ENCODE measurements around the gene CEP350.

CEP350 gene, protein sequence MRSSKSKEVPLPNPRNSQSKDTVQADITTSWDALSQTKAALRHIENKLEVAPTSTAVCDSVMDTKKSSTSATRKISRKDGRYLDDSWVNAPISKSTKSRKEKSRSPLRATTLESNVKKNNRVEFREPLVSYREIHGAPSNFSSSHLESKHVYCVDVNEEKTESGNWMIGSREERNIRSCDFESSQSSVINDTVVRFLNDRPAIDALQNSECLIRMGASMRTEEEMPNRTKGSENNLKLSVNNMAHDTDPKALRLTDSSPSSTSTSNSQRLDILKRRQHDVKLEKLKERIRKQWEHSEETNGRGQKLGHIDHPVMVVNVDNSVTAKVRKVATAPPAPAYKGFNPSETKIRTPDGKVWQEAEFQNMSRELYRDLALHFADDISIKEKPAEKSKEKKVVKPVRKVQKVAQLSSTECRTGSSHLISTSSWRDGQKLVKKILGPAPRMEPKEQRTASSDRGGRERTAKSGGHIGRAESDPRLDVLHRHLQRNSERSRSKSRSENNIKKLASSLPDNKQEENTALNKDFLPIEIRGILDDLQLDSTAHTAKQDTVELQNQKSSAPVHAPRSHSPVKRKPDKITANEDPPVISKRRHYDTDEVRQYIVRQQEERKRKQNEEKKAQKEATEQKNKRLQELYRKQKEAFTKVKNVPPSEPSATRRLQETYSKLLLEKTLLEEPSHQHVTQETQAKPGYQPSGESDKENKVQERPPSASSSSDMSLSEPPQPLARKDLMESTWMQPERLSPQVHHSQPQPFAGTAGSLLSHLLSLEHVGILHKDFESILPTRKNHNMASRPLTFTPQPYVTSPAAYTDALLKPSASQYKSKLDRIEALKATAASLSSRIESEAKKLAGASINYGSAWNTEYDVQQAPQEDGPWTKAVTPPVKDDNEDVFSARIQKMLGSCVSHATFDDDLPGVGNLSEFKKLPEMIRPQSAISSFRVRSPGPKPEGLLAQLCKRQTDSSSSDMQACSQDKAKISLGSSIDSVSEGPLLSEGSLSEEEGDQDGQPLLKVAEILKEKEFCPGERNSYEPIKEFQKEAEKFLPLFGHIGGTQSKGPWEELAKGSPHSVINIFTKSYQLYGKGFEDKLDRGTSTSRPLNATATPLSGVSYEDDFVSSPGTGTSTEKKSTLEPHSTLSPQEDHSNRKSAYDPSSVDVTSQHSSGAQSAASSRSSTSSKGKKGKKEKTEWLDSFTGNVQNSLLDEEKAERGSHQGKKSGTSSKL (N-terminal part only)

DNA sequence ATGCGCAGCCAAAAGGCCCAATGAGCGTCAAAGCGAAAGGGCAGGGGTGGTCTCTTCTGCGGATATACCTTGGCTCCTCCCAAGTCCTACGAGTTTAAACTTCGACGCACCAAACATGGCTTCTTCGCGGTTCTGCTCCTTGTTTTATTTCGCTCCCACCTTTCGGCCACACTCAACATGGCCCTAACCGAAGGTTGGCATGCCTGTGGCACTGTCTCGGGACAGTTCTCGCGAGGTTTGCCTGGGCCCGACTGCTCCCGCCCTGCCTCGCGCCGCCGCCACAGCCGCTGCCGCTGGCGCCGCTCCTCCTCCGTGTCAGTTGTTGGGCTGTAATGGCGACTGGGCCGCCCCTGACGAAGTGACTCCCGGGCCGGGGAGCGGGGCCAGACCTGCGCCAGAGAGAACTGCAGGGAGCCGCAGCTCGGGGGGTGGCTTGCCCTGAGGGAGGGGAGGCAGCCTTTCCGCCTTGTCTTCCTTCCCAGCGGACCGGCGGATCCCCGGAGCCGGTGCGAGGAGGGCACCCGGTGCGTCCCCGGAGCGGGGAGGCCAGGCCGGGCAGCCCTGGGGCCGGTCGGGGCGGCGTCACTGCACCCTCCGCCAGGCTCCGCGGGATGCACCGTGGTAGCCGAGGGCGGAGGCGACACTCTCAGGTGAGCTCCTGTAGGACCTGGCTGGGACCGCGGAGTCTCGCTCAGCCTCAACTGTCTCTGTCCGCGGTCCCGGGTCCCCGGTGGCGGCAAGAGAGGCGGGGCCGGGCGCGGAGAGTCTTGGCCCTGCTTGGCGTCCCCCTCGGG, at the start of gene CEP350:
TSS of gene CEP350 (plus strand) at position 318 of the 794 bp plus-strand sequence. CDS start 31,372 bp downstream, outside the sequence.
- Histone ChIP-seq H3K27ac (peak within 1 kb of the TSS; percentile 97), H3K27me3 (no peaks in the 10 kb centered on the region), H3K4me1 (peaks cover 30% of the 10 kb centered on the region), H3K9me3 (no peaks in the 10 kb centered on the region), H3K4me2 (peak within 1 kb of the TSS; percentile 81), H3K36me3 (peaks cover 5% of the 10 kb centered on the region; the same call in 1 of the 2 replicates), H4K20me1 (peaks cover 49% of the 10 kb centered on the region), H3K9ac (peak within 1 kb of the TSS; percentile 99), H3K4me3 (peak within 1 kb of the TSS; percentile 98)
- no peak for TF ChIP-seq Cebpa-rat (IDR thresholded peaks at IDR 0.05)

DNA sequence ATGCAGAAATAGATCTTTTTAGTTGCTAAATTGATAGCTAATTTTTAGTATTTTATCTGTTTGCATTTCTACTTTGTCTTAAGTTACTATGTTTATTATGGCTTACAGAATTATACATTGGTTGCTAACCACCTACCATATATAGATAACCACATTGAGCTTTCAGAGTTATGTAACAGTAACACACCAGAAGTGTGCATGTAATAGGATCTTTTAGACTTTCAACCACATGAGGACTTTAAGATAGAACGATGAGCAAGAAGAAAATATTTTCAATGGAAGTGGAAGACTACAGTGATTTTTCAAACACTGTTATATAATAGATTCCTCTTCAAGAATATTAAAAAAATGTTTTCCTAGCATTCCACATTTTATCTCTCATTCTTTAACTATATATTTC, 43.7 kb upstream of the CEP350 start:
- H3K36me3 ChIP-seq: peaks cover 74% of the 10 kb centered on the region
- TF ChIP-seq Cebpa-rat (IDR thresholded peaks at IDR 0.05): no peak
- H3K4me3 ChIP-seq: no peak overlapping the region
- H3K9me3 ChIP-seq: no peaks in the 10 kb centered on the region
- H3K9ac ChIP-seq: no peak overlapping the region
- no peak overlapping the region for H3K4me2 ChIP-seq
- H4K20me1 ChIP-seq: no peaks in the 10 kb centered on the region
- no peak overlapping the region for H3K27ac ChIP-seq
- H3K27me3 ChIP-seq: no peaks in the 10 kb centered on the region
- H3K4me1 ChIP-seq: no peaks in the 10 kb centered on the region

DNA sequence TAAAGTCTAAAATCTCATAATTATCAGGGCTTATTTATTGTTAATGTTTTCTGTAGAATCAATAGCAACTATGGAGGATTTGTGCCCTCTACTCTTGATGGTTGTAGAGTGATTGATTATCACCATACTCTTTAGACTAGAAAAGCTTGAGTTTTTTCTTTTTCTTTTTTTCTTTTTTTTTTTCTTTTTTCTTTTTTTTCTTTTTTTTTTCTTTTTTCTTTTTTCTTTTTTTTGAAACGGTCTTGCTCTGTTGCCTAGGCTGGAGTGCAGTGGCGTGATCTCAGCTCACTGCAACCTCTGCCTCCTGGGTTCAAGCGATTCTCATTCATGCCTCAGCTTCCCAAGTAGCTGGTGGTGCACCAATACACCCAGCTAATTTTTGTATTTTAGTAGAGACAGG, 42.8 kb upstream of the CEP350 start:
- no peak overlapping the region for H3K9ac ChIP-seq
- TF ChIP-seq Cebpa-rat (IDR thresholded peaks at IDR 0.05): no peak
- H4K20me1 ChIP-seq: no peaks in the 10 kb centered on the region
- H3K4me1 ChIP-seq: no peaks in the 10 kb centered on the region
- H3K27me3 ChIP-seq: no peaks in the 10 kb centered on the region
- no peak overlapping the region for H3K4me3 ChIP-seq
- no peak overlapping the region for H3K27ac ChIP-seq
- peaks cover 77% of the 10 kb centered on the region for H3K36me3 ChIP-seq
- H3K4me2 ChIP-seq: no peak overlapping the region
- no peaks in the 10 kb centered on the region for H3K9me3 ChIP-seq

DNA sequence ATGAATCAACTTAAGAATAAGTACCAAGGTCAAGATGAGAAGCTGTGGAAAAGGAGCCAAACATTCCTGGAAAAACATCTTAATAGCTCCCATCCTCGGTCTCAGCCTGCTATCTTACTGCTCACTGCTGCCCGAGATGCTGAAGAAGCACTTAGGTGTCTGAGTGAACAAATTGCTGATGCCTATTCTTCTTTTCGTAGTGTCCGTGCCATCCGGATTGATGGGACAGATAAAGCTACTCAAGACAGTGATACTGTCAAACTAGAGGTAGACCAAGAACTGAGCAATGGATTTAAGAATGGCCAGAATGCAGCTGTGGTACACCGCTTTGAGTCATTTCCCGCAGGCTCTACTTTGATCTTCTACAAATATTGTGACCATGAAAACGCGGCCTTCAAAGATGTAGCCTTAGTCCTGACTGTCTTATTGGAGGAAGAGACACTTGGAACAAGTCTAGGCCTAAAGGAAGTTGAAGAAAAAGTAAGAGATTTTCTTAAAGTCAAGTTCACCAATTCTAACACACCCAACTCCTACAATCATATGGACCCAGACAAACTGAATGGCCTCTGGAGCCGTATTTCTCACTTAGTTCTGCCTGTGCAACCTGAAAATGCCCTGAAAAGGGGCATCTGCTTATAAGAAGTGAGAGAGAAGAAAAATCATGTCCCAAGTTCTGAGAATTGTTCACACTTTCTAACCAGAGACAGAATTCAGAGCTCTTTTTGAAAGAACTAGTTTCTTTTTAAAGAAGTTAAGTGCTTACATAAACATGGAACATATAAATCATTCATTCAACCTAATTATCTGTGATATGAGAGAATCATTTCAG, 36.8 kb upstream of the CEP350 start:
- TF ChIP-seq Cebpa-rat (IDR thresholded peaks at IDR 0.05): no peak
- no peak overlapping the region for H3K4me3 ChIP-seq
- no peaks in the 10 kb centered on the region for H3K9me3 ChIP-seq
- H3K27me3 ChIP-seq: no peaks in the 10 kb centered on the region
- no peaks in the 10 kb centered on the region for H4K20me1 ChIP-seq
- H3K9ac ChIP-seq: no peak overlapping the region
- H3K4me1 ChIP-seq: no peaks in the 10 kb centered on the region
- no peak overlapping the region for H3K27ac ChIP-seq
- H3K4me2 ChIP-seq: no peak overlapping the region
- H3K36me3 ChIP-seq: peaks cover 84% of the 10 kb centered on the region

DNA sequence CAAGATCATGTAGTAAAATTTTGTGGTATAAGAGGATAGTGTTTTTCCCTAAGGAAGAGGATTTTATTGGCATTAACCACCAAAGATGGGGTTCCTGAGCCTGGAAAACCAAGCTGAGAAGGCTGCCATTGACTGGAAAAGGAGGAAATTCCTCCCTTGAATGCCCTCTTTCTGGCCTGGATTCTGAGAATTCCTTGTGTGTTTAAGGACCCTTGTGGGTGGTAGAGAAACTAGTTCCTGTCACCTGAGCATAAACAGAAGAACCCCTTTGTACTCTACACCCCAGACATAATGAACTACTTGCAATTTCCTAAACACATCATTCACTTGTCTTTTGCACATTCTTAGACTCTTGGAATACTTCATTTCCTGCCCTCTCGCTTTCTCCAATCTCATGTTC, 33.1 kb upstream of the CEP350 start:
- H3K27ac ChIP-seq: no peak overlapping the region
- no peaks in the 10 kb centered on the region for H3K4me1 ChIP-seq
- peaks cover 53% of the 10 kb centered on the region for H3K36me3 ChIP-seq
- no peaks in the 10 kb centered on the region for H3K9me3 ChIP-seq
- H3K4me2 ChIP-seq: no peak overlapping the region
- no peak for TF ChIP-seq Cebpa-rat (IDR thresholded peaks at IDR 0.05)
- no peaks in the 10 kb centered on the region for H4K20me1 ChIP-seq
- H3K9ac ChIP-seq: no peak overlapping the region
- no peak overlapping the region for H3K4me3 ChIP-seq
- H3K27me3 ChIP-seq: no peaks in the 10 kb centered on the region

DNA sequence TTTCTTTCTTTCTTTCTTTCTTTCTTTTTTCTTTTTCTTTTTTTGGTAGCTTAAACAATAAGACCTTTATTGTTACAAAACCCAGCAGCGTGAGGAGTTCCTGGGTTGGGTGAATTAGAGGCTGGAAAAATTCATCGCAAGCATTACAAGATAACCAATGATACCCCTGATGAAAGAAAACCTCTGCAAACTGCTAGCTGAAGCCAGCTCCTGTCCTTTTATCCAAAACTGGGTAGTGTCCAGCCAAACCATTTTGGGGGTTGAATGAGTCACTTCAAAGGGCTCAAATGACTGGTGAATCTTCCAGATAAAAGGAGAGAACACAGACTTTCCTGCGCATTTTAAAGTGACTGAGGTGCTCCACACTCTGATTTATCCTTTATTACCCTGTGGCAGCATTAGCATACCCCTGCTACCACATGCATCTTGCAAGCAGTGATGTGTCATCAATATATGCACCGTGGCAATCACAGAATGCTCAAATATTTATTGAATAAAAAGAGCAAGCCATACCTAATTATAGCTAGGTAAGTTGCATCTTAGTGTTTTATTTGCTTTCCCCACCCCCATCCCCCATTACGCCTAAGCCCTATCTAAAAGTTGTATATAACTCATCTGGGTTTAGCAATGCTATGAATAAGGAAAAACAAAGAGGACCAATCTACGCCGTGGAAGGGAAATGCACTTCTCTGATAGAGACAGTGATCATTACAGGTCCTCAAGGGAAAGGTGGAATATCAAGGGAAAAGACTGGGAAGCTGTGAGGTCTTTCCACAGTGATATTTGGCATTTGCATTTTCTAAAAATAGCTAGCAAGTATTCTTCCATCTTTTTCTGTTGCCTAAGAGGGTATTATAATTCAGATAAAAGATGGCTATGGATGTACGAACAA, 32.4 kb upstream of the CEP350 start:
- Histone ChIP-seq H3K4me2 (no peak overlapping the region), H3K4me1 (no peaks in the 10 kb centered on the region), H3K9ac (no peak overlapping the region), H3K27me3 (no peaks in the 10 kb centered on the region), H4K20me1 (no peaks in the 10 kb centered on the region), H3K4me3 (no peak overlapping the region), H3K9me3 (no peaks in the 10 kb centered on the region), H3K27ac (no peak overlapping the region), H3K36me3 (peaks cover 48% of the 10 kb centered on the region)
- TF ChIP-seq Cebpa-rat (IDR thresholded peaks at IDR 0.05): no peak

DNA sequence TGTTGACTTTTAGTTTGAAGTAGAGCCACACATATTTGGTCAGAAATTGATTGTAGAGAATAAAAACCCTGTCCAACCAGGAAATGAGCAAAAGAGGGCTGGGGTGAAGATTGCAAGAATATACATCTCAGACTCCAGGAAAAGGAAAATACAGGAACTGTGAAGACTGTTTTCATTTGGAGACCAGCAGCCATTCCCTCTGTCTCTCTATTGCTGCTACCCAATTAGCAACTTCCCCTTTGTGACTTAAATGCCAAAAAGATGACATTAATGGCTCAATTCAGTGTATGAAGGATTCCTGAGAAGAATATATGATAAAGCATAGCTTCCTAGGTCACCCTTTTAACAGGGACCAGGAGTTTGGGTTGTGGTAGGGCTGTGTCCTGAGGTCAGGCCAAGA, 31.6 kb upstream of the CEP350 start:
- Histone ChIP-seq H3K27ac (no peak overlapping the region), H3K9me3 (no peaks in the 10 kb centered on the region), H3K9ac (no peak overlapping the region), H3K4me1 (no peaks in the 10 kb centered on the region), H3K4me2 (no peak overlapping the region), H3K36me3 (peaks cover 40% of the 10 kb centered on the region), H4K20me1 (no peaks in the 10 kb centered on the region), H3K4me3 (no peak overlapping the region), H3K27me3 (no peaks in the 10 kb centered on the region)
- TF ChIP-seq Cebpa-rat (IDR thresholded peaks at IDR 0.05): no peak

DNA sequence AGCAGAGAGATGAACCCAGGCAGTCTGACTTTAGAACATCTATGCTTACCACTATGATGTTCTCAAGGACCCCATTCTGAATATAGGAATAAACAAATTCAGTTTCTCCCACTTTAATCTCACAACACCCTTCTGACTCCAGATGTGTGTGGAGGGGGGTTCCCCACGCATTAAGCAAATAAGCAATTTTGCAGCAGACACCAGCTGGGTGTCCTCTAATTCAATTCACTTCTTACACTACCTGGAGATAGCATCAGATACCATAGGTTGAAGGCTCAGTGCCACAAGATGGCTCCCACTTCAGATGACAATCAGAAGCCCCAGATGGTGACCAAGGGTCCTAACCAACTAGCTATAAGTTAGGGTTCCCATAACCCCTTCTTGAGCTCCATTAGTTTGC, 30.3 kb upstream of the CEP350 start:
- Histone ChIP-seq H3K36me3 (peaks cover 27% of the 10 kb centered on the region), H3K4me3 (no peak overlapping the region), H3K9me3 (no peaks in the 10 kb centered on the region), H3K27me3 (no peaks in the 10 kb centered on the region), H3K9ac (no peak overlapping the region), H3K27ac (no peak overlapping the region), H3K4me2 (no peak overlapping the region), H3K4me1 (no peaks in the 10 kb centered on the region), H4K20me1 (no peaks in the 10 kb centered on the region)
- no peak for TF ChIP-seq Cebpa-rat (IDR thresholded peaks at IDR 0.05)

All from BLaER1 (cell line).